OCI-LY1 (cell line): Measurements from ENCODE around the gene TMEM30A.

Experiments
- H2AFZ ChIP-seq: fragments of 200-600 bp; sonication (generic), shearing (Covaris generic); 2 replicates; pipeline ENCODE4 v1.6.0; 2014; ENCODE audit warnings: antibody characterized with exemption, mild to moderate bottlenecking, low read length
- H3F3A ChIP-seq: fragments of 200-600 bp; sonication (generic), shearing (Covaris generic); 2 replicates; pipeline ENCODE4 v1.6.0; 2014; ENCODE audit warnings: mild to moderate bottlenecking, antibody characterized with exemption, low read length, moderate library complexity; ENCODE audit not compliant: insufficient read depth
- H3K27ac ChIP-seq: fragments of 200-600 bp; sonication (generic); 2 replicates; pipeline ENCODE4 v1.5.1; 2014; ENCODE audit warnings: low read length, mixed run types, mild to moderate bottlenecking, low read depth; ENCODE audit not compliant: poor library complexity, severe bottlenecking
- H3K27me3 ChIP-seq: fragments of 200-600 bp; sonication (generic); 2 replicates; pipeline ENCODE4 v1.6.0; 2014; ENCODE audit warnings: antibody characterized with exemption, mild to moderate bottlenecking, low read length, moderate library complexity; ENCODE audit not compliant: insufficient read depth
- H3K36me3 ChIP-seq: fragments of 200-600 bp; sonication (generic); 2 replicates; pipeline ENCODE4 v1.6.1; 2014; ENCODE audit warnings: mild to moderate bottlenecking, antibody characterized with exemption, low read length, moderate library complexity, mixed read lengths; ENCODE audit not compliant: insufficient read depth
- H3K4me1 ChIP-seq: fragments of 200-600 bp; sonication (generic); 2 replicates; pipeline ENCODE4 v1.5.1; 2014; ENCODE audit warnings: mild to moderate bottlenecking, low read length, moderate library complexity; ENCODE audit not compliant: insufficient read depth, severe bottlenecking
- H3K4me2 ChIP-seq: fragments of 200-600 bp; sonication (generic), shearing (Covaris generic); 2 replicates; pipeline ENCODE4 v1.6.1; 2014; ENCODE audit warnings: low read length
- H3K4me3 ChIP-seq: fragments of 200-600 bp; sonication (generic); 2 replicates; pipeline ENCODE4 v1.5.1; 2014; ENCODE audit warnings: low read length, low read depth, mild to moderate bottlenecking, mixed read lengths; ENCODE audit not compliant: poor library complexity, severe bottlenecking
- H3K79me2 ChIP-seq: fragments of 200-600 bp; shearing (Covaris generic); 2 replicates; pipeline ENCODE4 v1.6.1; 2016; ENCODE audit warnings: mixed run types, low read length, mixed read lengths; ENCODE audit not compliant: insufficient read depth
- H3K9ac ChIP-seq: fragments of 200-600 bp; sonication (generic), shearing (Covaris generic); 2 replicates; pipeline ENCODE4 v1.6.1; 2014; ENCODE audit warnings: mild to moderate bottlenecking, low read length, mixed read lengths
- H3K9me2 ChIP-seq: fragments of 200-600 bp; sonication (generic), shearing (Covaris generic); 2 replicates; pipeline ENCODE4 v1.6.1; 2014; ENCODE audit warnings: low read depth, mild to moderate bottlenecking, low read length, mixed read lengths
- H3K9me3 ChIP-seq: fragments of 200-600 bp; shearing (Covaris generic); 2 replicates; pipeline ENCODE4 v1.6.1; 2014; ENCODE audit warnings: low read length, mixed read lengths
- H4K20me1 ChIP-seq: fragments of 200-600 bp; sonication (generic), shearing (Covaris generic); 2 replicates; pipeline ENCODE4 v1.6.0; 2016; ENCODE audit warnings: mild to moderate bottlenecking, low read length; ENCODE audit not compliant: insufficient read depth
- CTCF ChIP-seq: fragments of 200-600 bp; sonication (generic), shearing (Covaris generic); IDR thresholded peaks from 2 replicates; pipeline ENCODE4 v1.5.1; 2017; ENCODE audit warnings: mild to moderate bottlenecking, antibody characterized with exemption, low read length, moderate library complexity, mixed read lengths
- EZH2 ChIP-seq: fragments of 200-600 bp; sonication (generic), shearing (Covaris generic); IDR thresholded peaks from 2 replicates; pipeline ENCODE4 v1.8.0; 2017; ENCODE audit warnings: borderline replicate concordance, mixed run types, mild to moderate bottlenecking, antibody characterized with exemption, low read length, moderate library complexity, mixed read lengths

Gene TMEM30A

GRCh38 chr6:75301088-75301487, 16.5 kb upstream of the TMEM30A start:
- Histone ChIP-seq H4K20me1 (no peaks in the 10 kb centered on the region), H3K4me3 (no peak overlapping the region), H3K9me2 (no peaks in the 10 kb centered on the region), H3F3A (no peaks in the 10 kb centered on the region), H2AFZ (no peak overlapping the region), H3K9ac (no peak overlapping the region), H3K27me3 (no peaks in the 10 kb centered on the region), H3K27ac (no peak overlapping the region), H3K36me3 (no peaks in the 10 kb centered on the region), H3K4me1 (no peaks in the 10 kb centered on the region), H3K9me3 (no peaks in the 10 kb centered on the region), H3K4me2 (no peak overlapping the region), H3K79me2 (no peaks in the 10 kb centered on the region)
- TF ChIP-seq CTCF (no peak), EZH2 (no peak)

- Histone ChIP-seq H3F3A (no peaks in the 10 kb centered on the region), H3K27ac (no peak overlapping the region), H3K9me2 (no peaks in the 10 kb centered on the region), H3K9me3 (no peaks in the 10 kb centered on the region), H3K79me2 (no peaks in the 10 kb centered on the region), H3K36me3 (no peaks in the 10 kb centered on the region), H2AFZ (no peak overlapping the region), H3K4me1 (no peaks in the 10 kb centered on the region), H3K4me2 (no peak overlapping the region), H3K9ac (no peak overlapping the region), H3K4me3 (no peak overlapping the region), H3K27me3 (no peaks in the 10 kb centered on the region), H4K20me1 (no peaks in the 10 kb centered on the region)
- TF ChIP-seq EZH2, result no peak
- no peak for TF ChIP-seq CTCF
Measured at GRCh38 chr6:75300531-75300855, 15.9 kb upstream of the TMEM30A start.

GRCh38 chr6:75299801-75300530, 15.4 kb upstream of the TMEM30A start:
- no peaks in the 10 kb centered on the region for H3K9me3 ChIP-seq
- H3K4me1 ChIP-seq, result no peaks in the 10 kb centered on the region
- no peaks in the 10 kb centered on the region for H3K36me3 ChIP-seq
- no peaks in the 10 kb centered on the region for H4K20me1 ChIP-seq
- H3K9me2 ChIP-seq, result no peaks in the 10 kb centered on the region
- no peak overlapping the region for H2AFZ ChIP-seq
- H3K27ac ChIP-seq, result no peak overlapping the region
- no peaks in the 10 kb centered on the region for H3F3A ChIP-seq
- H3K4me2 ChIP-seq, result no peak overlapping the region
- H3K9ac ChIP-seq, result no peak overlapping the region
- no peak overlapping the region for H3K4me3 ChIP-seq
- H3K27me3 ChIP-seq, result no peaks in the 10 kb centered on the region
- TF ChIP-seq EZH2 (no peak), CTCF (no peak)
- H3K79me2 ChIP-seq, result no peaks in the 10 kb centered on the region
